ENCODE results near the gene PRDM8. TPM values are rescaled to one million over a fixed set of nuclear protein-coding genes. Genes with fewer than 3 reads are reported as not detected.

Gene PRDM8
- total RNA-seq, 2 donors from 2014 or later, result 1.4 to 2.2 TPM

DNA sequence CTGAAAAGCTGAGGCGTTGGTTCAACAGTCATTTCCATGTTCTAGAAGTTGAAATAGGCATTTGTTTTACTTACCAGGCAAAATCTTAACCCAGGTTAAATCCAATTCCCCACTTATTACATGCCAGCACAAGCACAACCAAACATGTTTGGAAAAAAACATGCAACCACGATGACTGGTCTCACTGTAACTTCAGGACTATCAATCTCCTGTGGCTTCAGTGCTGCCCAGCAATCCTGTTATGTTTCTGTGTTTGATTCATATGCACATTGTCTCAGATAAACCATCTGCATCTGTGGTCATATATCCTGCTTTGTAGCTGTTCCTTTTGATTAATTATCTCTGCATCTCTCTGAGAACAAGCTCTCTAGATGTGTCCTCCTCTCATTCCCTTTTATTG lies 28.3 kb downstream of the PRDM8 start:
- H3K9me3 ChIP-seq, result no peaks in the 10 kb centered on the region
- H3K27me3 ChIP-seq, result no peaks in the 10 kb centered on the region
- no peaks in the 10 kb centered on the region for H3K4me1 ChIP-seq
- no peak overlapping the region for H3K4me3 ChIP-seq
- no peak for DNase-seq (ENCODE audit: low spot score)
- H3K27ac ChIP-seq, result no peak overlapping the region
- no peaks in the 10 kb centered on the region for H3K36me3 ChIP-seq
- TF ChIP-seq, protein P1, sequence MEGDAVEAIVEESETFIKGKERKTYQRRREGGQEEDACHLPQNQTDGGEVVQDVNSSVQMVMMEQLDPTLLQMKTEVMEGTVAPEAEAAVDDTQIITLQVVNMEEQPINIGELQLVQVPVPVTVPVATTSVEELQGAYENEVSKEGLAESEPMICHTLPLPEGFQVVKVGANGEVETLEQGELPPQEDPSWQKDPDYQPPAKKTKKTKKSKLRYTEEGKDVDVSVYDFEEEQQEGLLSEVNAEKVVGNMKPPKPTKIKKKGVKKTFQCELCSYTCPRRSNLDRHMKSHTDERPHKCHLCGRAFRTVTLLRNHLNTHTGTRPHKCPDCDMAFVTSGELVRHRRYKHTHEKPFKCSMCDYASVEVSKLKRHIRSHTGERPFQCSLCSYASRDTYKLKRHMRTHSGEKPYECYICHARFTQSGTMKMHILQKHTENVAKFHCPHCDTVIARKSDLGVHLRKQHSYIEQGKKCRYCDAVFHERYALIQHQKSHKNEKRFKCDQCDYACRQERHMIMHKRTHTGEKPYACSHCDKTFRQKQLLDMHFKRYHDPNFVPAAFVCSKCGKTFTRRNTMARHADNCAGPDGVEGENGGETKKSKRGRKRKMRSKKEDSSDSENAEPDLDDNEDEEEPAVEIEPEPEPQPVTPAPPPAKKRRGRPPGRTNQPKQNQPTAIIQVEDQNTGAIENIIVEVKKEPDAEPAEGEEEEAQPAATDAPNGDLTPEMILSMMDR (IDR thresholded peaks at IDR 0.05), result no peak

DNA sequence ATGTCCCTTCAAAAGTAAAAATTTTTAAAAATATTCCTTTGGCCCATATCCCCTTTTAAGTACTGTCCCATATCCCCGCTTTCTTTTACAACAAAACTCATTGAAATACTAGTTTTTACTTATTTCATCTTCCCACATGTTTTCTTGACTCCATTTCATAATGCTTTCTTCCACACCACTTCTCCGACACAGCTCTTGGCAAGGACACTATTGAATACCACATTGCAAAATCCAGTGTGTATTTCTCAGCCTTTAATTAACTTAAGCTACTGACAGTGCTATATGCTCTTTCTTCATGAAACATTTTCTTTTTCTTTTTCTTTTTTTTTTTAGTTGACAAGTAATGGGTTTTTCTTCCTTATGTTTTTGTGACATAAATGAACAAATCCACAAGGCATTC lies 28.8 kb downstream of the PRDM8 start:
- Histone ChIP-seq H3K9me3 (no peaks in the 10 kb centered on the region), H3K4me3 (no peak overlapping the region), H3K27ac (no peak overlapping the region), H3K4me1 (no peaks in the 10 kb centered on the region), H3K36me3 (no peaks in the 10 kb centered on the region), H3K27me3 (no peaks in the 10 kb centered on the region)
- no peak for DNase-seq (ENCODE audit: low spot score)
- TF ChIP-seq, protein P1 (IDR thresholded peaks at IDR 0.05), result no peak

DNA sequence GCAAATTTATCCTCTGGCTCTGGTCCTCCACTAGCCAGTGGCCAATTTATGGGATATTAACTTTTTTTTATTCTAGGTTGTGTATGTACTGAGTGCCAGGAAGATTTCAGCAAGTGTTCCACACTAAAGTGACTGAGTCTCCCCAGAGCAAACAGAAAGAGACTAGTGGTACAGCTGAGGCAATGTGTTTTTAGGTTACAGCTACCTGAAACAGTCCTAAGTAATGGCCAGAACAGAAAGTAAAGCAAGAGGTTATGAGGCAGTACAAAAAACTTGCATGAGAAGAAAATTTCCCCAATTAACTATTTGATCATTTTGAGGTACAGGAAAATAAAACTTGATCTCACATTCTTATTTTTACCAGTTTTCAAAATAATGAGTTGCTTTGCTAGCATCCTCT lies 31.2 kb downstream of the PRDM8 start:
- DNase-seq (ENCODE audit: low spot score), result no peak

DNA sequence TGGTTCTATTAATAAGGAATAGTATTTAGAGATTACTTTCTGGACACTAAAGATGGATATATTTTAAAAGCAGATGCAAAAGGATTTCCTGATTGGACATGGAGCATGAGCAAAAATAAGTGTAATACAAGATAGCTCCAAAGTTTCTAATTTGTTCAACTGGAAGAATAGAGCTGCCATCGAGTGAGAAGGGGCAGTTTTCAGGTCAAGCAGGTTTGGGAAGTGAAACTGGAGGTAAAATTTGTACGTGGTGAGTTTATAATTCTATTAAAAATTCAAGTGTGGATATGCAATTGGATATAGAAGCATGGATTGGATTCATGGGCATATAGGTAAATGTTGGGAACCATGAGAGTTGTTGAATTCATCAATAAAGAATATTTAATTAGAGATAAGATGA lies 31.8 kb downstream of the PRDM8 start:
- no peak for DNase-seq (ENCODE audit: low spot score)
- H3K4me3 ChIP-seq, result no peak overlapping the region
- no peaks in the 10 kb centered on the region for H3K4me1 ChIP-seq
- no peaks in the 10 kb centered on the region for H3K27me3 ChIP-seq
- H3K9me3 ChIP-seq, result no peaks in the 10 kb centered on the region
- no peaks in the 10 kb centered on the region for H3K36me3 ChIP-seq
- TF ChIP-seq, protein P1 (IDR thresholded peaks at IDR 0.05), result no peak
- no peak overlapping the region for H3K27ac ChIP-seq

More for the DNA sequence above, 31.2 kb downstream of the PRDM8 start:
- Histone ChIP-seq H3K4me3 (no peak overlapping the region), H3K4me1 (no peaks in the 10 kb centered on the region), H3K27ac (no peak overlapping the region), H3K27me3 (no peaks in the 10 kb centered on the region), H3K36me3 (no peaks in the 10 kb centered on the region), H3K9me3 (no peaks in the 10 kb centered on the region)
- TF ChIP-seq, protein P1 (IDR thresholded peaks at IDR 0.05), result no peak

DNA sequence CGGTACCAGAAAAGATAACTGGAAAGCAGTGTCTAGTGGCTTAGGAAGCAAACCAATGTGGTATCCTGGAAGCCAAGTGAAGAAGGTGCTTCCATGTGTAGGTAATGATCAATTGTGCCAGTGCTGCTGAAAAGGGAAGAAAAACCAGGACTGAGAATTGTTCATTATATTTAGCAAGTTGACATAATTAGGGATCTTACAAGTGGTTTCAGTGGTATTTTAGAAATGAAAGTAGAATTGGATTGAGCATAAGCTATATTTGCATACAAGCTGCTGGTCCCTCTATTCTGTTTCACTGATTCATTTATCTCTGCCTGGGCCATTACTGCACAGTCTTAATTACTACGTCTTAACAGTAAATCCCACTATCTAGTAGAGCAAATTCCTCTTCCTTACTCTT lies 32.3 kb downstream of the PRDM8 start:
- Histone ChIP-seq H3K4me1 (no peaks in the 10 kb centered on the region), H3K36me3 (no peaks in the 10 kb centered on the region), H3K27me3 (no peaks in the 10 kb centered on the region), H3K27ac (no peak overlapping the region), H3K9me3 (no peaks in the 10 kb centered on the region), H3K4me3 (no peak overlapping the region)
- DNase-seq (ENCODE audit: low spot score), result no peak
- TF ChIP-seq, protein P1 (IDR thresholded peaks at IDR 0.05), result no peak

DNA sequence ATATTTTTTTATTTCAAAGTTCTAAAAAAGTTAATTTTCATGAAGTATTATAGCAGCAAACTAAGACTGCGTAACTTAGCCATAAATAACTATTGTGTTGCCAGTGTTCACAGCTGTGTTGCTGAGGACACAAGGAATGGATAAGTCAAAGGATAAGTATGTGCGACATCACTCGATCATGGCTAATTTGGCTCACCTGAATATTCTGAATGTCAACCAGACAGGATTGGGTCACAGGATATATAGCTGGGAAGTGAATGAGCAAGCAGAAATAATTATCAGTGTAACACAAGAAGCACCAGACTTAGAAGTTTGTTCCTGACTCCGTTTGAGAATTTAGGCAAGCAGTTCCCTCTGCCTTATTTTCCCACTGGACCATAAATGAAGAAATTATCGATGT lies 33.9 kb downstream of the PRDM8 start:
- Histone ChIP-seq H3K27ac (no peak overlapping the region), H3K36me3 (no peaks in the 10 kb centered on the region), H3K27me3 (no peaks in the 10 kb centered on the region), H3K4me1 (no peaks in the 10 kb centered on the region), H3K4me3 (no peak overlapping the region), H3K9me3 (no peaks in the 10 kb centered on the region)
- DNase-seq (ENCODE audit: low spot score), result no peak
- TF ChIP-seq, protein P1 (IDR thresholded peaks at IDR 0.05), result no peak

Data from right atrium auricular region (tissue), 2 donors.